22Rv1 (cell line): ENCODE data around the gene TENT4A.

Experiments
- ZFX ChIP-seq: fragments of 450-650 bp; IDR thresholded peaks from 2 replicates; pipeline ENCODE4 v1.6.1; 2017; ENCODE audit warnings: antibody characterized with exemption, borderline replicate concordance
- TF ChIP-seq, protein P1 (sequence below): fragments of 450-650 bp; IDR thresholded peaks from 2 replicates; pipeline ENCODE4 v1.5.1; 2017; ENCODE audit warnings: mild to moderate bottlenecking

GRCh38 chr5:6681682-6682081 lies 31.6 kb upstream of the TENT4A start:
- TF ChIP-seq, protein P1, sequence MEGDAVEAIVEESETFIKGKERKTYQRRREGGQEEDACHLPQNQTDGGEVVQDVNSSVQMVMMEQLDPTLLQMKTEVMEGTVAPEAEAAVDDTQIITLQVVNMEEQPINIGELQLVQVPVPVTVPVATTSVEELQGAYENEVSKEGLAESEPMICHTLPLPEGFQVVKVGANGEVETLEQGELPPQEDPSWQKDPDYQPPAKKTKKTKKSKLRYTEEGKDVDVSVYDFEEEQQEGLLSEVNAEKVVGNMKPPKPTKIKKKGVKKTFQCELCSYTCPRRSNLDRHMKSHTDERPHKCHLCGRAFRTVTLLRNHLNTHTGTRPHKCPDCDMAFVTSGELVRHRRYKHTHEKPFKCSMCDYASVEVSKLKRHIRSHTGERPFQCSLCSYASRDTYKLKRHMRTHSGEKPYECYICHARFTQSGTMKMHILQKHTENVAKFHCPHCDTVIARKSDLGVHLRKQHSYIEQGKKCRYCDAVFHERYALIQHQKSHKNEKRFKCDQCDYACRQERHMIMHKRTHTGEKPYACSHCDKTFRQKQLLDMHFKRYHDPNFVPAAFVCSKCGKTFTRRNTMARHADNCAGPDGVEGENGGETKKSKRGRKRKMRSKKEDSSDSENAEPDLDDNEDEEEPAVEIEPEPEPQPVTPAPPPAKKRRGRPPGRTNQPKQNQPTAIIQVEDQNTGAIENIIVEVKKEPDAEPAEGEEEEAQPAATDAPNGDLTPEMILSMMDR, result no peak
- no peak for TF ChIP-seq ZFX
